ENCODE measurements around the gene PFKL.
A peak's percentile ranks its signal among the peaks of the same experiment; 100 is the strongest.

The PFKL gene

DNA sequence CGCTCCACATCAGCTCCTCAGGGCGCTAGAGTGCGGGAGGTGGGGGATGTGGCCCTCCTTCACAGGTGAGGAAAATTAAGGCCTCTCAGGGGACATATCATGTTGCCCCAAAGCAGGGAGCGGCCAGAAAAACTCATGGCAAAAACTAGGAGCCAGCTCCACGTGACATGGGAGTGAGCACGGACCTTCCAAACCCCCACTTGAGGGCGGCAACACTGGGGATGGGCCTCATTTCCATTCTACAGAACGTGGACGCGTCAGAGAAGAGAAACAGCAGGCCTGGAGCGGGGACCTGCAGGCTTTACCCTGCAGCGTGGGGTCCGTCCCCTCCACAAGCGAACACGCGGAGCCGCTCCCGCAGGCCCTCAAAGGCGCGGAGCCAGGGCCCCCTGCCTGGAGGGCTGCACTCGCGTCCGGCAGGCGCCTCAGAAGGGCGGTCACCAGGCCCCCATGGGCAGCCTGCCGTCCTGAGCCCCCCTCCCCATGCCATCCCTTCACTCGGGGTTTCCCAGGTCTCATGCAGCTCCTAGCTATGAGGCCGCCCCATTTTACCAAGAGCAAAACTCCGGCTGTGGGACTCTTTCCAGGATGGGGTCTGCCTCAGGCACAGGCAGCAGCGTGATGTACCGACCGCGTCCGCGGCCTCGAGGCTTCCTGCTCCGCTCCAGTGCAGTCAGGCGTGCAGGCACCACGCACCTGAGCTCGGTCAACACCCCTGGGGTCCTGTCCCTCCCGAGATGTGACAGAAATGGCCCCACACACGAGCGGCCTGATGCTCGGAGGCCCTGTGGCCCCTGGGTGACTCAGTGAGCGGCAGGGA, 33.9 kb downstream of the PFKL start:
- Histone ChIP-seq H2AK5ac (ENCODE audit: low read length, severe bottlenecking) (no peak overlapping the region), H2BK15ac (ENCODE audit: low read depth, poor library complexity, severe bottlenecking) (no peak overlapping the region), H3K4ac (ENCODE audit: low read depth in 1 of 2, low read length in 2 of 2) (no peak overlapping the region), H3K27ac (ENCODE audit: low read length, poor library complexity, severe bottlenecking) (no peak overlapping the region), H3K14ac (ENCODE audit: low read length in 2 of 2) (no peak overlapping the region), H2BK5ac (ENCODE audit: low read depth, low read length, poor library complexity, severe bottlenecking) (no peak overlapping the region), H3K4me1 (ENCODE audit: control insufficient read depth, insufficient read depth, low read depth, low read length) (peaks cover 11% of the 10 kb centered on the region), H3K4me3 (ENCODE audit: insufficient read depth in 1 of 2, low read depth in 1 of 2, low read length in 2 of 2) (no peak overlapping the region), H3K9me3 (ENCODE audit: control insufficient read depth, low read length) (no peaks in the 10 kb centered on the region), H3K36me3 (ENCODE audit: control insufficient read depth in 1 of 2, insufficient read depth in 2 of 2, low read depth in 1 of 2, low read length in 2 of 2) (peaks cover 26 to 44% of the 10 kb centered on the region in 2 experiments), H3K18ac (ENCODE audit: low read depth in 1 of 2, low read length in 2 of 2) (no peak overlapping the region), H2BK12ac (ENCODE audit: low read length in 2 of 2) (no peak overlapping the region), H3K9ac (ENCODE audit: low read length) (no peak overlapping the region), H4K8ac (ENCODE audit: low read length) (no peak overlapping the region), H3K27me3 (ENCODE audit: control insufficient read depth in 1 of 2, insufficient read depth in 1 of 2, low read length in 2 of 2) (no peaks in the 10 kb centered on the region), H3K4me2 (ENCODE audit: low read length, poor library complexity, severe bottlenecking) (no peak overlapping the region), H4K91ac (ENCODE audit: low read length) (no peak overlapping the region), H3K23ac (ENCODE audit: low read length in 2 of 2) (no peak overlapping the region), H3K79me1 (replicated peaks; ENCODE audit: low read length, poor library complexity, severe bottlenecking) (peaks cover 2% of the 10 kb centered on the region), H2AFZ (ENCODE audit: low read depth, low read length) (no peak overlapping the region), H2BK120ac (ENCODE audit: low read depth, low read length) (no peak overlapping the region)
- DNase-seq: no peak
- WGBS: 91% methylated on average over 45 of the region's 45 CpGs

DNA sequence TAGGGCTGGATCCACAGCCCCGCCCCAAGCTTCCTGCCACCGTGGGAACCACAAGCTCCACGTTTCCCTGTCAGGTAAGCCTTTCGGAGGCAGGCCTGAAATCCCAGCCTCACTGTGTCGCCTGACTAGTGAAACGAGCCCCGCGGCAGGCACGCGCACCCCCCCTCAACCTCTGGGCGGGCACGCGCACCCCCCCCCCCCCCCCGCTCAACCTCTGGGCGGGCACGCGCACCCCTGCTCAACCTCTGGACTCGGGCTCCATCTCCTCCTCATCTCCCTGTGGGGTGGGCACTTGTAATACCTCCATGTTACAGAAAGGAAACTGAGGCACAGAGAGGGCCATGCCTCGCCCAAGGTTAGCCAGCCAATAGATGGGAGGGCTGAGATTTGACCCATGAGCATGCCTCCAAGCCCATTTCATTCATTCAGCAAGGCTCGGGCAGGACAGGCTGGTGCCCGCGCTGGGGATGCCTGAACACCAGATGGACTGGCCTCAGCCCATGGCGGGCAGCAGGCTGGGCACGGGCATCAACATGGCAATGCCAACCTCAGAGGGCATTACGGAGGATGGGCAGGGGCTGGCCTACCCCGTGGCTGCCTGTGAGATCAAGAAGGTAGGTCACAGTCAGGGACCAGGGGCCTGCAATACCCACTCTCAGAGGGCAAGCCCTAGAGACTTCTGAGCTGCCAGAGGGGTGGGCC, 34.6 kb downstream of the PFKL start:
- Histone ChIP-seq H3K27me3 (ENCODE audit: control insufficient read depth in 1 of 2, insufficient read depth in 1 of 2, low read length in 2 of 2) (no peaks in the 10 kb centered on the region), H3K4me2 (ENCODE audit: low read length, poor library complexity, severe bottlenecking) (no peak overlapping the region), H3K23ac (ENCODE audit: low read length in 2 of 2) (no peak overlapping the region), H3K27ac (ENCODE audit: low read length, poor library complexity, severe bottlenecking) (no peak overlapping the region), H2BK5ac (ENCODE audit: low read depth, low read length, poor library complexity, severe bottlenecking) (no peak overlapping the region), H3K18ac (ENCODE audit: low read depth in 1 of 2, low read length in 2 of 2) (no peak overlapping the region), H2BK15ac (ENCODE audit: low read depth, poor library complexity, severe bottlenecking) (no peak overlapping the region), H3K9ac (ENCODE audit: low read length) (no peak overlapping the region), H4K91ac (ENCODE audit: low read length) (peak overlapping the region; percentile 47), H3K4me3 (ENCODE audit: insufficient read depth in 1 of 2, low read depth in 1 of 2, low read length in 2 of 2) (no peak overlapping the region), H2AK5ac (ENCODE audit: low read length, severe bottlenecking) (no peak overlapping the region), H3K79me1 (replicated peaks; ENCODE audit: low read length, poor library complexity, severe bottlenecking) (peaks cover 2% of the 10 kb centered on the region), H4K8ac (ENCODE audit: low read length) (no peak overlapping the region), H3K9me3 (ENCODE audit: control insufficient read depth, low read length) (no peaks in the 10 kb centered on the region), H3K4ac (ENCODE audit: low read depth in 1 of 2, low read length in 2 of 2) (no peak overlapping the region), H3K14ac (ENCODE audit: low read length in 2 of 2) (no peak overlapping the region), H3K4me1 (ENCODE audit: control insufficient read depth, insufficient read depth, low read depth, low read length) (peaks cover 6% of the 10 kb centered on the region), H2BK120ac (ENCODE audit: low read depth, low read length) (no peak overlapping the region), H3K36me3 (ENCODE audit: control insufficient read depth in 1 of 2, insufficient read depth in 2 of 2, low read depth in 1 of 2, low read length in 2 of 2) (peaks cover 26 to 44% of the 10 kb centered on the region in 2 experiments), H2AFZ (ENCODE audit: low read depth, low read length) (no peak overlapping the region), H2BK12ac (ENCODE audit: low read length in 2 of 2) (no peak overlapping the region)
- WGBS: 93% methylated on average over 19 of the region's 26 CpGs
- DNase-seq: no peak

DNA sequence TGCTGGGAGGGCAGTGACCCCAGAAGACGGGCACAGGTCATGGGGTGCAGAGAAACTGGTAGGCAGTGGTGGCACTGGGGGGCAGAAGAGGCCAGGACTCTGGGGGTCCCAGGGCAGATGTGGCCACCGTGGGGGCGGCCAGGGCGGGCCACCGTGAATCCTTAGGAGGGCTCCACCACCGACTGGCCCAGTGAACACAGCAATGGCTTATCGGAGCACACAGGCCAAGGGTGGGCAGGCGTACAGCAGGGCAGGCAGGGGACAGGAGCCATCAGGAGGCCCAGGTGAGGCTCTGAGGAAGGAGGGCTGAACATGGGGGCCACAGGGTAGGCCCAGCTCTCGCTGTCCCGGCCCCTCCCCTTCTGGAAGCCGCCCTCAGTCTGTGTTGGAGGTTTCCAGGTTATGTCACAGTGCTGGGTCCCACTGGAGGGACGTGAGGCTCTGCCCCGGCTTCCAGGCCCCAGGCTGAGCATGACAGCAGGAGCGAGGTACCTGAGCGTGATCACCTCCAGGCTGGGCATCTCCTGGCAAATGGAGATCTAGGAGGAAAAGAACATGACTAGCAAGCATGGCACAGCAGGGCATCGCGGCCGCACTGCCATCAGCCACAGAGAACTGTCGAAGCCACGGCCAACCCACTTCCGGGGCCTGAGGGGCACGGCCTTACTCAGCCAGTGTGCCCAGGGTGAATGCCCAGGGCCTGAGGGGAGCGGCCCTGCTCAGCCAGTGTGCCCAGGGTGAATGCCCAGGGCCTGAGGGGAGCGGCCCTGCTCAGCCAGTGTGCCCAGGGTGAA, 35.6 kb downstream of the PFKL start:
- Histone ChIP-seq H3K14ac (ENCODE audit: low read length in 2 of 2) (no peak overlapping the region), H3K18ac (ENCODE audit: low read depth in 1 of 2, low read length in 2 of 2) (no peak overlapping the region), H2AK5ac (ENCODE audit: low read length, severe bottlenecking) (no peak overlapping the region), H3K4me3 (ENCODE audit: insufficient read depth in 1 of 2, low read depth in 1 of 2, low read length in 2 of 2) (no peak overlapping the region), H2BK120ac (ENCODE audit: low read depth, low read length) (no peak overlapping the region), H2AFZ (ENCODE audit: low read depth, low read length) (no peak overlapping the region), H3K4ac (ENCODE audit: low read depth in 1 of 2, low read length in 2 of 2) (no peak overlapping the region), H3K9me3 (ENCODE audit: control insufficient read depth, low read length) (no peaks in the 10 kb centered on the region), H3K36me3 (ENCODE audit: control insufficient read depth in 1 of 2, insufficient read depth in 2 of 2, low read depth in 1 of 2, low read length in 2 of 2) (peaks cover 26 to 44% of the 10 kb centered on the region in 2 experiments), H2BK12ac (ENCODE audit: low read length in 2 of 2) (no peak overlapping the region), H3K79me1 (replicated peaks; ENCODE audit: low read length, poor library complexity, severe bottlenecking) (peaks cover 4% of the 10 kb centered on the region), H4K8ac (ENCODE audit: low read length) (no peak overlapping the region), H3K23ac (ENCODE audit: low read length in 2 of 2) (no peak overlapping the region), H3K27me3 (ENCODE audit: control insufficient read depth in 1 of 2, insufficient read depth in 1 of 2, low read length in 2 of 2) (no peaks in the 10 kb centered on the region), H3K9ac (ENCODE audit: low read length) (no peak overlapping the region), H3K4me1 (ENCODE audit: control insufficient read depth, insufficient read depth, low read depth, low read length) (peaks cover 6% of the 10 kb centered on the region), H2BK15ac (ENCODE audit: low read depth, poor library complexity, severe bottlenecking) (no peak overlapping the region), H4K91ac (ENCODE audit: low read length) (no peak overlapping the region), H3K4me2 (ENCODE audit: low read length, poor library complexity, severe bottlenecking) (no peak overlapping the region), H3K27ac (ENCODE audit: low read length, poor library complexity, severe bottlenecking) (no peak overlapping the region), H2BK5ac (ENCODE audit: low read depth, low read length, poor library complexity, severe bottlenecking) (no peak overlapping the region)
- no peak for DNase-seq
- 92% methylated on average over 23 of the region's 24 CpGs for WGBS

DNA sequence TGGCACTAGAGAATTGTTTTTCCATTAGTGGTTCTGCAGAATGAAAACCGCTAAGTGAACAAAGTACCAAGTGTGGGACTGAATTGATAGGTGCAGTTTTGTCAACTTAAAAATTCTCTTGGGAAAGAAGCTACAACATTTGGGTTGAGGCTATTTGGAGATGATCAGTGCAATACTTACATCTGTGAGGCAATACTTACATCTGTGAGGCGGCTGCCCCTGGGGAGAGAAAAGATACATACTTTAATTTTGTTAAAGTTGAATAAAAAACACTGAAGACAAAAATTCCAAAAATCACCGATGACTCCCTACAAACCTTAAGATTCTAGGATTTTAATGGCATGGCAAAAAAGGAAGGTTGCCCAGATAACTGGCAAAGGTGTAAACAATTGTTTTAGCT, 37.6 kb downstream of the PFKL start:
- Histone ChIP-seq H3K36me3 (ENCODE audit: control insufficient read depth in 1 of 2, insufficient read depth in 2 of 2, low read depth in 1 of 2, low read length in 2 of 2) (peaks cover 22 to 31% of the 10 kb centered on the region in 2 experiments), H2BK15ac (ENCODE audit: low read depth, poor library complexity, severe bottlenecking) (no peak overlapping the region), H2BK12ac (ENCODE audit: low read length in 2 of 2) (no peak overlapping the region), H3K9ac (ENCODE audit: low read length) (peak overlapping the region; percentile 79), H2BK120ac (ENCODE audit: low read depth, low read length) (no peak overlapping the region), H3K4me3 (ENCODE audit: insufficient read depth in 1 of 2, low read depth in 1 of 2, low read length in 2 of 2) (no peak overlapping the region), H3K18ac (ENCODE audit: low read depth in 1 of 2, low read length in 2 of 2) (no peak overlapping the region), H3K23ac (ENCODE audit: low read length in 2 of 2) (no peak overlapping the region), H3K27ac (ENCODE audit: low read length, poor library complexity, severe bottlenecking) (no peak overlapping the region), H4K91ac (ENCODE audit: low read length) (no peak overlapping the region), H3K79me1 (replicated peaks; ENCODE audit: low read length, poor library complexity, severe bottlenecking) (peaks cover 4% of the 10 kb centered on the region), H3K14ac (ENCODE audit: low read length in 2 of 2) (no peak overlapping the region), H3K4me2 (ENCODE audit: low read length, poor library complexity, severe bottlenecking) (no peak overlapping the region), H3K27me3 (ENCODE audit: control insufficient read depth in 1 of 2, insufficient read depth in 1 of 2, low read length in 2 of 2) (no peaks in the 10 kb centered on the region), H4K8ac (ENCODE audit: low read length) (no peak overlapping the region), H3K4me1 (ENCODE audit: control insufficient read depth, insufficient read depth, low read depth, low read length) (peaks cover 4% of the 10 kb centered on the region), H2BK5ac (ENCODE audit: low read depth, low read length, poor library complexity, severe bottlenecking) (no peak overlapping the region), H3K9me3 (ENCODE audit: control insufficient read depth, low read length) (no peaks in the 10 kb centered on the region), H2AK5ac (ENCODE audit: low read length, severe bottlenecking) (no peak overlapping the region), H3K4ac (ENCODE audit: low read depth in 1 of 2, low read length in 2 of 2) (no peak overlapping the region), H2AFZ (ENCODE audit: low read depth, low read length) (no peak overlapping the region)
- no peak for DNase-seq
- 86% methylated on average over 1 of the region's 3 CpGs for WGBS

Measured in mesenchymal stem cell (in vitro differentiated cells and primary cell).